NCI-H1436 treated with DMSO at 0.1 percent for 48 hours (cell line): ENCODE data around the gene GSTM4.

Experiments
- DNase-seq: peaks from one replicate; lab custom pipeline; 2025; lab: John Stamatoyannopoulos, UW

Gene GSTM4

DNA sequence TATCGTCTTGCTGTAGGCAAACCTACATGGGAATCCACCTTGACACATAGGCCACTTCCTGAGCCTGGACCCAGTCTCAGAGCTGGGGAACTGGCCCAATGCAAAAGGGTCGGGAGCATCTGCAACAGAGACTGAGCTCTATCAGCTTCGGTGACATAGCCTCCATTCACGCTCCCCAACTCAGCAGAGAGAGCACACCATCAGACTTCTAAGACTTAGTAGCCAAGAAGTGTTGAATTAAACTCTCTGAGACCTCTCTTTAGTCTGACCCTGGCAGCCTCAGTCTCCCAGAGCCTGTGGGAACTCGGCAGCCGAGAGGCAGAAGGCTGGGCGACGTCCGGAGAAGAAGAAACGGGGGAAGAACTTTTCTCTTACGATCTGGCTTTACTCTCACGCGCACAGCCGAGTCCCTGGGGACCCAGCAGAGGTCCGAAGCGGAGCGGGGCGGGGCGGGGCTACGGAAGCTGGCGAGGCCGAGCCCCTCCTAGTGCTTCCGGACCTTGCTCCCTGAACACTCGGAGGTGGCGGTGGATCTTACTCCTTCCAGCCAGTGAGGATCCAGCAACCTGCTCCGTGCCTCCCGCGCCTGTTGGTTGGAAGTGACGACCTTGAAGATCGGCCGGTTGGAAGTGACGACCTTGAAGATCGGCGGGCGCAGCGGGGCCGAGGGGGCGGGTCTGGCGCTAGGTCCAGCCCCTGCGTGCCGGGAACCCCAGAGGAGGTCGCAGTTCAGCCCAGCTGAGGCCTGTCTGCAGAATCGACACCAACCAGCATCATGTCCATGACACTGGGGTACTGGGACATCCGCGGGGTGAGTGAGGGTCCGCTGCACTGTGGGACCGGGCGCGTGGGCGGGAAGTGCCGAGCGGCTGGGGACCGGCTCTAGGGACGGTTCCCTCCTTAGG, at the start of gene GSTM4:
Gene GSTM4 (plus strand): TSS at position 485 of the 905 bp plus-strand sequence. CDS start 291 bp downstream, at position 776.
- peak; percentile 29 for DNase-seq

DNA sequence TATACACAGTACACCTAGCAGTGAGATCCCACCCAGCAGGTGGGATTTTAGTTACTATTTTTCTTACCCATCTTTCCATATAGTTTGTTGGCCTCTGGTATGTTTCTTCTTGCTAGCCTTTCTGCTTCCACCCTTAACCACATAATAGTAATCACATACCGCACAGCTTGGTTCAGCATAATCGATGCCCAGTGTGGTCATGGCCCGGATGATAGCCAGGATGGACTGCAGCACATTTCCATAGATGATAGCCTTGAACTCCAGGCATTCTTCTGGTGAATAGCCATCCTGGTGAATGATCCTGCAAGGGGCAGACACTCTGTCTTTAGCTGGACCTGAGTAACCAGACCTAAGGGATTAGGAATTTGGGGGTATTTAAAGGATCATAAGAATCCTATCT, 46.0 kb upstream of the GSTM4 start:
- no peak for DNase-seq

DNA sequence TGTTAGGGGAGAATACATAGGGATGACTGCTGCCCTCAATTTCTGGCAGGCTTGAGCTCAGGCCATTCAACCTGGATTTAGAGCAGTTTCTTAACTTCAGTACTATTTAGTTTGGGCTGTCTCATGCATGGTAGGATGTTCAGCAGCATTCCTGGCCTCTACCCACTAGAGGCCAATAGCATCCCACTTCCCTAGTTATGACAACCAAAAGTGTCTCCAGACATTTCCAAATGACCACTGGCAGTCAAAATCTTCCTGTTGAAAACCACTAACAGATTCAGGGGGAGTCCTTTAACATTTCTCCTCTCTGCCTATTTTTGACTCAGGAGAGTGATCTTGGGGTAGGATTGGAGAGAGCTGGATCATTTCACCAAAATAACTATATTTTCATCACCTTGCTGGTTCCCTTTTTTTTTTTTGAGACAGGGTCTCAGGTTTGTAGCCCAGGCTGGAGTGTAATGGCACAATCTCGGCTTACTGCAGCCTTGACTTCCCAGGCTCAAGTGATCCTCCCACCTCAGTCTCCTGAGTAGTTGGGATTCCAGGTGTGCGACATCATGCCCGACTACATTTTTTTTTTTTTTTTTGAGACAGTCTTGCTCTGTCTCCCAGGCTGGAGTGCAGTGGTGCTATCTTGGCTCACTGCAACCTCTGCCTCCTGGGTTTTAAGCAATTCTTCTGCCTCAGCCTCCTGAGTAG, 45.1 kb upstream of the GSTM4 start:
- no peak for DNase-seq

DNA sequence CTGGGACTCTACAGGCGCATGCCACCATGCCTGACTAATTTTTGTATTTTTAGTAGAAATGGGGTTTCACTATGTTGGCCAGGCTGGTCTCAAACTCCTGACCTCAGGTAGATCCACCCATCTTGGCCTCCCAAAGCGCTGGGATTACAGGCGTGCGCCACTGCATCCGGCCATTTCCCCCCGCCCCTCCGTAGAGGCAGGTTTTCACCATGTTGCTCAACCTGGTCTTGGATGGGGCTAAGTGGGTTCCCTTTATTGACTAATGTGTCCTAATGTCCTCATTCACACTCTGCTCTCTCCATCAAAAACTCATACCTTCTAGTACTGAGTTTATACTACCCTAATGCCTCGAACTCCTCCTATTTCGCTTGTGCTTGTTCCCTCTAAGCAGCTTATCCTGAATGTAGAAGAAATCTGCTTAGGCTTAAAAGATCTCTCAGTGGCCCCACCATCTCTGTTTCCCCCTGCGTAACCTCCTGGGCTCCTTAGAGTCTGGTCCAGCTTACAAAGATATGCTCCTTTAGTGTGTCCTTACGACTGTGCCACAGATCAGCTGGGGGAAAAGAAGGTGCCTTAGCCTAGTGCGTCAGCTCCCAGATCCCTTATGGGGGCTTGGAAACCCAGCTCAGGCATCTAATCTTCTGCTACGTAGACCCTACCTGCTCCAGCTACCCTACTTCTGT, 44.5 kb upstream of the GSTM4 start:
- DNase-seq = no peak

DNA sequence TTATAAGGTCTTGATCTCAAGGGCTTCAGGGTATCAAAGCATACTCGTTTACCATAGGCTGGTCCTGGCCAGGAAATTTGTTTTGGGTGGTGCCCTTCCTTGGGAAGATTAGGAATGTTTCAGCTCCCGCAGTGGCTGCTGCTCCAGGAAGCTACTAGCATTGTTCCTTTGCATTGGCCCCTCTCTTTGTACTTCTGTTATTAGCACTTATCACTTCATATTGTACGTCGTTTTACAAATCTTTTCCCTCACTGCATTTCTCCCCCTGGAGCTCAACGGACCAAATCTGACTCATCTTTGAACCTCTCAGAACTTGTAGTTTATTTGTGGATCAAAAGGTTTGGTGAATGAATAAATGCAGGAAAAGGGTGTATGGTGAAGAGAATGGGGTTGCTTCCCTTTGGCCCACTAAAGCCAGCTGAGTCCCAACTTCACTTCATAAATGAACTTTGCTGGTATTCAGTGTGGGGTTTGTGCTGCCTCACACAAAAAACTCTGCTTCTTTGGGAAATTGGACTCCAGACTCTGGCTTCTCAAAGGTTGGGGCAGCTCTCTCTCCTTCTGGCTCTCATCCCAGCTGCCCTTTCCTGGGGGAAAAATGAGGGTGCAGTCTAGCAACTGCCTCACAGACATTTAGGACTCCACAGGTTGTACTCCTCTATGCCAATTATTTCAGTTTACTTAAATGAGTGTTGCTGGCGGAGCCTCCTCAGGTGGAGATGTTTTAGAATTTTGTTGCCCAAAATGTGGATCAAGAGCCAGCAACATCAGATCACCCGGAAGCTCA, 42.3 kb upstream of the GSTM4 start:
- DNase-seq = no peak

DNA sequence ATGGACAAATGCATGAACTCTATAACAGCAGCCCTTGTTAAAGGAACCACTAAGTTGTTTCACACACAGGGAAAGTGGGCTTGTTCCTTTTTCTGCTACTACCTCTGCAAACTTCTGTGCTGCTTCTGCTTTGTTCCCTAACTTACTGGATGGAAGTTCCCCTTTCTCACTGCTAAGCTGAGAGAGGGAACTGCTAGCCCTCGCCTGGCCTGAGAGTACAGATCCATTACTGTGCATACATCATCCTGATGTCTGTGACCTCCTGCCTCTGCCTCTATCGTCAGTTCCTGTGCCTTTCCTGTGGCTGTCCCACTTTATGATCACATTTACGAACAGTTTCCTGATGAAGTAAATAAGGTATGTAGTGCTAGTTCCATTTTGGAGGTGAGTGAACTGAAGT, 40.0 kb upstream of the GSTM4 start:
- DNase-seq = no peak

DNA sequence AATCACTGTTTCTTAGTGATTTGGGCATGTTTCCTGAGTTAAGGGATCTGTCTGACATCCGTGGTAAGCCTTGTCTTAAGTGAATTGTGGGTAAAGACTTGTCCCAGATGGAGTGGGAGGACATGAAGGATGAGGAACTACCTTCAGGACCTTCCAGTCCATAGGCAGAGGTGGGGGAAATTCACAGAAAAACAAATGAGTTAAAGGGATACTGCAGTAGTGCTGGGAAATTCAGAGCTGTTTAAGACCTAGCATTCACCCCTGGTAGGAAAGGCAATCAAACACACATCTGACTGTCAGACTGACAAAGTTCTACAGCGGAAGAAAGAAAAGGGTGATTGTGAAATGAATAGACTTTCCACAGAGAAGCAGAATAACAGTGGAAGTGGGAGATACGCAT, 39.5 kb upstream of the GSTM4 start:
- no peak for DNase-seq

DNA sequence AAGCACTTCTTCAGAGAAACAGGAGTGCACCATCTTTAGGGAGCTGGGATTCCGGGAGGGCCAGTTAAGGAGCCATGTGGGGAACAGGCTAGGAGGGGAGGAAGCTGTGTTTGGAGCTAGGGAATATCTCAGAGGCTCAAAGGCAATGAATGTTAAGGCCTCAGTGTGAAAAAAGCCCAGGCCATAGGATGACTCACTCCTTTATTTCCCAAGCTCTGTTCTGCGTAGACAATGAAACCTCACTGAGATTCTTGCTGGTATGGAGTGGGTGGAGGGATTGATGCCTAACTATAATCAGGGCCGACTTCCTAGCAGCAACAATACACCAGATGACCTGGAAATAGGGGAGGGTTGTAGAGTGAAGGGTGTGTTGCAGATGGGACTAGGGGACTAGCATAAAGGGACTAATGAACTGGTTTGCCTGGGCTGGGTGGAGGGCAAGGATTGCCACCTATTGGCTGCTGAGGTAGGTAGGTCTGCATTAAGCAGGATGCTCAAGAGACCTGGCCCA, 38.6 kb upstream of the GSTM4 start:
- no peak for DNase-seq

DNA sequence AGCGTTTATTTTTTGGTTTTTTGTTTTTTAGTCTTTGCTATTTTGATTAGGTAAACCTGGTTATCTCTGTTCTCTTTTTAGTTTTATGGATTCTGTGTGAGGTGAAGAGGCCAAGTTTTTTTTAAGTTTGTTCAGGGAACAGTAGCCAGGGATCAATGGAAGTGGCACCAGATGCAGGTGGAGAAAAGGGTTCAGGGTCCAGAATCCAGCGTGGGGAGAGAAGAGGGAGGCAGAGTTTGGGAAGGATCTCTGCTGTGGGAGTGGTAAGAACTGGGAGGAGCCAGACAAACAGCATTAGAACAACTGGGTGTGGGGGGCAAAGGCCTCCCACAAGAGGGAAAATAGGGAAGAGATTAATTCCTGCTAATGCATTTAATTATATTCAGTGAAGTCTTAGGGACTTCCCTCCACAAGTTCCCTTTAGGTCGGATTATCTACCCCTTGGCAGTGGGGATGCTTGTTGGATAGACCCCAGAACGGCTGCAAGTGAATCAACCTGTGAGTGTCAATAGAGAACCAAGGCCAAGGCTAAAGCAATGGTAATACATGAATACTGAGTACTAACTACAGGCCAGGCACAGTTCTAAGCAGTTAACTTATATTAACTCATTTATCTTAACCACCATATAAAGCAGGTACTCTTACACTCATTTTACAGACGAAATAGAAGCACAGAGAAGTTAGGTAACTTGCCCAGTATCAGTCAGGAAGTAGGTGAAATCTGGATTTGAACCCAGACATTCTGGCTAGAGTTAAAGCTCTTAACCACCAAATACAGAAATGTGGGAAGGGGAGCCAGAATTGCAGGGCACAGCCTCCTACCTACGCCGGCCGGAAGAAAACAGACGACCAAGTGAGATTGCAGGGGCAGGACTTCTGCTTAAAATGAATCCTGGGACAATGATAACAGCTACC, 37.0 kb upstream of the GSTM4 start:
- no peak for DNase-seq

DNA sequence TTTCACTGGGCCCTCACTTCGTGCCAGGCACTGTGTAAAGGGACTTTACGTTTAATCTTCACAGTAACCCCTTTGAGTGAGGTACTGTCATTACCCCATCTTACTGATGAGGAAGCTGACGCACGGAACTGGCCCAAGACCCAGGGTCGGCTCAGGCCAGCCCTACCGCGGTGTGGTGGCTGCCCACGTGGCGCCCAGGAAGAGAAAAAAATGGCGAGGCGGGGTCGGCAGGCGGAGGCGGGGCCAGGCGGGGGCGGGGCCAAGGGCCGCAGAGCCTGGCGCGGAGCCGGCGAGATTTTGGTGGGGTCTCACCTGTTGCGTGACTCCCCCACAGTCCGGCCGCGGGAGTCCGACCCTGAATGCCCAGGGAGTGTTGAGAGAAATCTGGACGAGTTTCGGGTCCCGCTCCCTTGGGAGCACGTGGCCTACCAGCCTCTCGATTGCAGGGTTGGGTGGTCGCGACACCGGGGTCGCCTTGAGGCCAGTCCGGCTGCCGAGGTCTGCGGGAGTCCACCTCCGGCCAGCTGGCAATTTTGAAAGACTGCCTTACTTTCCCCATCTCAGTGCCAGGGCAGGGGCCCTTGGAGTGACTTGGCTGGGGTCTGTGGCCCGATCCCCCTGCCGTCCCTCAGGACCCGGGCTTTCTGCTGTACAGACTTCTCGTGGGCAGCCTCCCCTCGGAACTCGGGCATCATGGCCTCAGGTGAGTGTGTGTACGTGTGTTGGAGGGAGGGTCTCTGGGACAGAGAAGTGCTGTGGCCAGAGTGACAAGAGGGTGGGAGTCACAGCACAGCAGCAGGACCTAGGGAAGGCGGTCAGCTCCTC, 36.1 kb upstream of the GSTM4 start, which contains the start of the genes AMPD2 and GNAT2:
Gene AMPD2 (plus strand): TSS at position 262 of the 825 bp plus-strand sequence. CDS start 1,339 bp downstream, outside the sequence.
Gene GNAT2 (minus strand): TSS at position 41 of the 825 bp plus-strand sequence. CDS start 6,746 bp downstream, outside the sequence.
- no peak for DNase-seq

DNA sequence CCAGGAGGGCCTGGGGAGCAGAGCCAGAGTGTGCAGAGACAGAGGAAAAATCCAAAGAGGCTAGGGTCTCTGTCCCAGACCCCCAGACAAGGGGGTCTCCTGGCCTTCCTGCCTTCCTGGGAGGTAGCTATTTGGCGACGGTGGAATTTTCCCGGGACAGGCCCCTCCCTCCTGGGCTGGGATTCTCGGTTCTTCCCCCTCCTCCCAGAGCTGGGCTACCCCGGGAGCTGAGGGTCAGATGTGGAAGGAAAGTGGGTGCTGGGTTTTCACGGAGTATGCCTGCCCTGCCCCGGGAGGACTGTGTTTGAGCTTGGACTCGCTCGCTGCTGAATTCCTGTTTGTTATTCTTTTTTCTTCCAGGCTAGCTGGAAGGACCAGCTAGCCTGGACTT, 35.5 kb upstream of the GSTM4 start:
- no peak for DNase-seq

DNA sequence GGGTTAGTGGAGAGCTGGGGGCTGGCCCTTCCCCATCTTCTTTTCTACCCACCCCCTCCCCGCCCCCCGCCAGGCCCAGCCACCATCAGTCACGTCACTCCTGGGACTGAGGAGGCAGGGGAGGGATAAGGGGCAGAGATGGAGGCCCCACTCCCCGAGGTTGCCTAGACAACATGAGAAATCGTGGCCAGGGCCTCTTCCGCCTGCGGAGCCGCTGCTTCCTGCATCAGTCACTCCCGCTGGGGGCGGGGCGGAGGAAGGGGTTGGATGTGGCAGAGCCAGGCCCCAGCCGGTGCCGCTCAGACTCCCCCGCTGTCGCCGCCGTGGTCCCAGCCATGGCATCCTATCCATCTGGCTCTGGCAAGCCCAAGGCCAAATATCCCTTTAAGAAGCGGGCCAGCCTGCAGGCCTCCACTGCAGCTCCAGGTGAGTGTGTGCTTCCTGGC, 35.0 kb upstream of the GSTM4 start:
- peak; percentile 46 for DNase-seq

DNA sequence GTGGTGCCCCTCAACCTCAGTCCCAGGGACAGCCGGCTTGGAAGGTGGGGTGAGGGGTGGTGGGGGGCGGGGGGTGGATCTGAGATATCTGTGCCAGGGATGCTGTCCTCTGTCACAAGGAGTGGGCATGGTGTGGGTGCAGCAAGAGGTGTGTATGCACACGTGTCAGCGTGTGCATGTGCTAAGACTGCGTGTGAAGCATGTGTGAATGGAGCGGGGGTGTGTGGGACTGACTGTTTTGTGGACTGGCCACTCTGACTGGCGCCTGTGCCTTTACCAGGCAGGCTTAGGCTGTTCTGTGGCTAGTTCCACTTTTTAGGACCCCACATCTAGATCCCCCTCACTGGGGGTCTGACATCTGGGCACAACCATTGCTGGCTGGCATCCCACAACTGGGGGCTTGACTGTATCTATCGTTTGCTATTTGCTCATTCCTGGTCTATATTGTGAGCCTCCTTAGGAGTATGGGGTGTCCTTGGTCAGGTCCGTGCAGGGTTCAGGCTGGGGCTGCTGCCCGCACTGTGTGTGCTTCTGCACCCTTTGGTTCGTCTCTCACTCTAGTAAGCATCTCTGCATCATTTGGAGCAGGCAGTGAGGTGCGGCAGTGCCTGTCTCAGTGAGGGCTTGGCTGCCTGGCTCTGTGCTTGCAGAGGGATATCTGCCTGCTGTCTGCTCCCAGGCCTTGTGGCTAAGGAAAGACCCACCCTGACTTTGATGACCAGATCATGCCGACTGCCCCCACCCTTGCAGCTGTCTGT, 34.3 kb upstream of the GSTM4 start:
- DNase-seq = no peak

DNA sequence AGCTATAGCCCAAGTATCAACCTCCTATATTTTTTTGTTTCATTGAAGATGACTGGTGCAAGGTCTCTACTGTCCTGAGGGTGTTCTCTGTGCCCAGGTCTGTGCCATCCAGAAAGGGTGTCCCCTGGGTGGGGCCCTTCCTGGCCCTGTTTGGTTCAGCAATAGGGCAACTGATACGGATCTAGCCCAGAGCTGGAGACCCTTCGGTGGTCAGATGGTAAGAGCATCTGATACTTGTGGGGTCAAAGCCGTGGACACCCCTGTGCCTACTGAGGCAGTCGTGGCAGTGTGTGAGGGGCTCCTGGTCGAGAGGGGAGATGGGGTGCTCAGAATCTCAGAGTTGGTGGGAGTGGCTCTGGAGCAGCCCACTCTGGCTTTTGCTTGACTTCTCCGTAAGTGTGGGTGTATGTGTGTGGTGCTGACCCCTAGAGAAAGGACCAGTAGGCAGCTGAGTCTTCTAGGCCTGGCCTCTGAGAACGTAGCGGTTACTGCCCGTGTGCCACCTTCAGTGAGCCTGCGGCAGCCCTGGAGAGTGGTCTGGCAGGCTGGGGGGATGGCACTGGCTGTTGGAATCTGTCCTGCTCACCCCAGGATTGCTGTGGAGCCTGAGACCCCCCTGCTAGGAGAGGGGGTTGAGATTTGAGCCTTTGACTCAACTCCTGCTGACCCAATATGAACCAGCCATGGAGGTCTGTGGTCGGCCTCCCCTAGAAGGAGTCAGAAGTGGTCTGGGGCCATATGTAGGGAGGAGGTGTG, 33.6 kb upstream of the GSTM4 start:
- DNase-seq = no peak

DNA sequence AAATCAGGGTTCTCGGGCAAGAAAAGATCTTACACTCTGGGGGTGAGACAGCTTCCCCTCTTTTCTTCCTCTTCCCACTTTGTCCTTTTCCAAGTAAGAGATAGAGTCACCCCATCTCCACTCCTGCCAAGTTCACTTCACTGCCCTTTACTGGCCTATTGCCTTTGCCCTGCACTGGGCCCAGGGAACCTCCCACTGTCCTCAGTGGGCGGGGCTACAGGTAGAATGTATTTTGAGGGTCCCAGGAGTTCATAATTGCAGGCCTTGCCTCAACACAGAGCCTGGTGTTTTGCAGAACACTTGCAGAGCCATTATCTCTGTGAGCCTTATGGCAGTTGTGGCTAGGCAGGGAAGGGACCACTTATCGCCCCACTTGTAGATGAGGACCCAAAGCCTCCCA, 33.0 kb upstream of the GSTM4 start:
- no peak for DNase-seq

DNA sequence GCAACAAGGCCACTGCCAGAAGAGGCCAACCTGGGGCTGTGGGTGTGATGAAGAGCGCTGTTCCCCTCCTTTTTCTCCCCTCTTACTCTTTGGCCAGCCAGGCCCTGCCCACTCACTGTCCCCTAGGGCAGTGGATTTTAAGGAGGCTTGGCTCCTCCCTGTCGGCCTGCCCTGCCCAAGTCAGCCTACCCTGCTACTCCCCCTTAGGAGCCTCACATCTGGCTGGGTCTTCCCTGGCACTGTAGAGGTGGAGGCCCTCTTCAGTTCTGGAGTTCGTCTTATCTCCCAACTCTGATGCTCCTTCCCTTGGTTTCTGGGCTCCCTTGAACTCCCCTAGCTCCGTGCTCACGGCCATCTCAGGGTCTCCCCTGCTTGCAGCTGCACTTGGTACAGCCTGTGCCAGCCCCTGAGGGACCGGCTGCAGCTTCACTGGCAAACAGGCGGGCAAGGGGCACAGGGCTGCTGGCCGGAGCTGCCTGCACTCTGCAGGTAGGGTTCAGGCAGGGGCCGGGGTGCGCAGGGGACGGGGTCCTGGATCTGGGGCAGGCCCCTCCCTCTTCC, 32.2 kb upstream of the GSTM4 start:
- no peak for DNase-seq

DNA sequence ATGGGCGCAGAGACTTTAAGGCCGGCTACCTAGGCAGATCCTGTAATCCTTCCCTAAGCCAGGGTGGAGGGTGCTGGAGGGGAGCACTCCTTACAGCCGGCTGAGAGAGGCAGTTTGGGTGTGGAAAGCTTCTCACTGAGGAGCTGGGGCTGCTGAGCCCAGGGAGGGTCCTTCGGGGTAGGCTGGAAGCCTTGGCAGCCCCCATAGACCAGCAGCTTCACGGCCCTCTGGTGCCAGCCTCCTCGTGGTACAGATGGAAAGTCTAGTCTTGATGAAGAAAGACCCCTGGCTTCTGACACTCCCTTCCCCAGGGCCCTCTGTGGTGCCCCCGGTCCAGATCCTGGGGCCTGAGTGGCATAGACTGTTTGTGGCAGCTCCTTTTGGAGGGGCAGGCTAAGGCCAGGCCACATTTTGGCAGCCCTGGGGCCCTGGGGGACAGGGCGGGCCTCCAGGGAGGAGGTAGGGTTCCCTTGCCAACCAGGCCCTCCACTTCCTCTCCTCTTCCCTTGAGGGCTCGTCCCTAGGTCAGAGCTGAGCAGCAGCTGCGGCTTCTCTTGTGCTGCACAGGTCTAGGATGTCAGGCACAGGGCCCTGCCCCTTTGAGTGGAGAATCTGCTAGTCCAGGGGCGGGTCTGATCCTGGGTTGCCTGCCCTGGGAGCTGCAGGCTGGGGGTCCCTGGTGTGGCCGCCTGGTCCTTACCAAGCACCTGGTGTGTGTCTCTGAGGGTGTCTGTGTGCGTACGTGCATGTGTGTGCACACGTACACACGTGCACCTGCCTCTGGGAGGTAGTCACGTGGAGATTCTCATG, 31.5 kb upstream of the GSTM4 start:
- DNase-seq = peak; percentile 32
